LHCN-M2 (cell line): ENCODE measurements around the gene PSMD9. TPM values are rescaled to one million over a fixed set of nuclear protein-coding genes. Genes with fewer than 3 reads are reported as not detected.
"Not testable (repeated sequence)": the region's sequence is repeated elsewhere in the genome, so short reads cannot be mapped to it uniquely, and the experiment has no call there.

Source experiments
- DNase-seq: peaks from one replicate; pipeline ENCODE4 v3.0.0-alpha.2; 2012; ENCODE audit warnings: low read depth
- total RNA-seq: library from RNA; depleted of rRNA; stranded (reverse); fragments of >200 nt; gene quantifications from 2 replicates; pipeline ENCODE4 v1.2.3, GENCODE V29; 2014

The PSMD9 gene
- total RNA-seq, 1 experiment from 2014 or later: 110 TPM

- no peak for DNase-seq
Measured at GRCh38 chr12:121918679-121919038, 30.1 kb downstream of the PSMD9 start.

GRCh38 chr12:121921066-121921465, 32.5 kb downstream of the PSMD9 start:
- DNase-seq: no peak

GRCh38 chr12:121925358-121925695, 36.7 kb downstream of the PSMD9 start:
- peak; percentile 82 for DNase-seq

- DNase-seq: no peak
Measured at GRCh38 chr12:121926874-121927706, 38.5 kb downstream of the PSMD9 start.

GRCh38 chr12:121927813-121928212, 39.2 kb downstream of the PSMD9 start:
- DNase-seq: no peak

GRCh38 chr12:121929545-121929944, 41.0 kb downstream of the PSMD9 start:
- DNase-seq: not testable (repeated sequence)

GRCh38 chr12:121930862-121931261, 42.3 kb downstream of the PSMD9 start:
- no peak for DNase-seq

GRCh38 chr12:121932176-121932536, 43.6 kb downstream of the PSMD9 start:
- no peak for DNase-seq

GRCh38 chr12:121932914-121933521, 44.4 kb downstream of the PSMD9 start:
- no peak for DNase-seq

- no peak for DNase-seq
Measured at GRCh38 chr12:121933522-121934308, 45.1 kb downstream of the PSMD9 start.

GRCh38 chr12:121934309-121934664, 45.7 kb downstream of the PSMD9 start:
- no peak for DNase-seq

GRCh38 chr12:121937654-121938053, 49.1 kb downstream of the PSMD9 start:
- DNase-seq: no peak

- DNase-seq: no peak
Measured at GRCh38 chr12:121939186-121939585, 50.6 kb downstream of the PSMD9 start.

GRCh38 chr12:121939992-121940766, 51.6 kb downstream of the PSMD9 start:
- no peak for DNase-seq

- DNase-seq: no peak
Measured at GRCh38 chr12:121942145-121942718, 53.6 kb downstream of the PSMD9 start.

- no peak for DNase-seq
Measured at GRCh38 chr12:121943926-121944325, 55.3 kb downstream of the PSMD9 start.

- DNase-seq: no peak
Measured at GRCh38 chr12:121946313-121947025, 57.9 kb downstream of the PSMD9 start.

- no peak for DNase-seq
Measured at GRCh38 chr12:121947981-121948380, 59.4 kb downstream of the PSMD9 start.

GRCh38 chr12:121949648-121950397, 61.2 kb downstream of the PSMD9 start:
- DNase-seq: peak; percentile 87

- no peak for DNase-seq
Measured at GRCh38 chr12:121953117-121953692, 64.6 kb downstream of the PSMD9 start.
